Activated gamma-delta T cell (primary cell): ENCODE data around the gene CMSS1.

ENCODE experiments used
- DNase-seq: peaks from one replicate; lab custom pipeline; 2025; lab: John Stamatoyannopoulos, UW

CMSS1 gene

DNA sequence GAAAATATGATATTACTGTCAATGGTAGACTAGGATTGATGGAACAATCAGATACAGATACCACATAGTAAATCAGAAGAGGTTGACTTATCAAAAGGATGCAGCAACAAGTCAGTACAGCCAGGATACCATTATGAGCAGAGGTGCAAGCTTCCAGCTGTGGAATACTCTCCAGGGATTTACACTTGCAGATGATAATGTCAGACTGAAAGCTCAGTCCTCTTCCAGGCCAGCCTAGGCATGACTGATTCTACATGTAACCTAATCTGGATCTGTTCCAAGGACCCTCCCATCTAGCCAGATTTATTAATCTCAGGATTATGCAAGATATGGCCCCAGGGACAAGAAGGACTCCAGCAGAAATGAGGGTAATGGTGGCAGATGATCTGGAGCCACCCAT, 288.4 kb downstream of the CMSS1 start:
- DNase-seq = no peak

GRCh38 chr3:100106531-100107141, 289.0 kb downstream of the CMSS1 start:
- no peak for DNase-seq

DNA sequence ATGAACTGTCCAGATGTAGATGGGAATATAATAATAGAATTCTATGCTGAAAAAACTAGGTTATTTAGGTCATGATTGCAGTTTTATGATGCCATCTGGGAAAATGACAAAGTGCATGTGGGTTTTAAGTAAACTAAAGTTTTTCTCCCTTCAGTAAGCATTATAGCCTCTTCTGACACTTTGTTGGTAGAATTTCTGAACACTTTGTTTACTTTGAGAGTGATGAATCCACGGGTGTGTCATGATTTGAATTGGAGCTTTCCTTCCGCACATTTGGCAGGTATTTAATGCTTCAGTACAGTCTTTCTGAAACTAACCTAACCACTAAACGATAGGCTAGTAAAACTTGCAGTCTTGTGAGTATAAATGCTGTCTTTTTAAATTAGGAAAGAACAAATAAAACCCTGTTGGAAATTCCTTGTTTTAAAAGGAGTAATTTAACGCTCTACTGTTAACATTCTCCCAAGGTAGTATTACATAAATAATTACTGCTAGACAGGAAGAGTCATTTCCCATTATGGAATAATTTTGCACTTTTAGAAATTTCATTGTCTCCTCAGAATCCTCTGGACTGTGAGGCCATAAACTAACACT, 289.7 kb downstream of the CMSS1 start:
- no peak for DNase-seq

DNA sequence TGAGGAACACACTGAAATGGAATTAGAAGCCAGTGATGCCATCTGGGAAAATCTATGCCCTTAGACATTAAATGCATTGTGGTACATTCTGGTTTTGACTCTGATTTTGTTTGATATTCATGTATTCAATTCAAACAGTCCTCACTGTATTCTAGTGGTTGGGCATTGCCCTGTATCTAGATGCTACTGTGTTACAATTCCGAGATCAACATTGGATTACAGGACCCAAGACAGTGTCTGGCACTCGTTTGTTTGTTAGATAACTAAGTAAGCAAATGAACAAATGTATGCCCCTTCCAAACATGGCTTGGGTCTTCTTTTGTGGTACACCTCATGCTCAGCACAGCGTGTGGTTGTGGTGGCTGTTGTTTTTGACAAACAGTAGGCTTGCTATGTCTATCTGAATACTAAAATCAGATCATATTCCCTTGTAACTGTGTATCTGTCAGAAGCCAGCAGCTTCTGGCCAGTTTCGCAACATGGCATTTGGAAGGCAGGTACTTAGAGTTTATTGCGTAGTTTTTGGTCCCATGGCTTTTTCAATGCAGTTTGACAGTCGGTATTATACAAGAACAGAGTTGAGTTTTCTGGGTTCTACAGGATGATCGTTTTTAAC, 290.9 kb downstream of the CMSS1 start:
- no peak for DNase-seq

- DNase-seq = no peak
Observed at GRCh38 chr3:100110162-100110561, 292.5 kb downstream of the CMSS1 start.

GRCh38 chr3:100111728-100112127, 294.1 kb downstream of the CMSS1 start:
- DNase-seq = no peak

GRCh38 chr3:100113723-100114412, 296.2 kb downstream of the CMSS1 start:
- no peak for DNase-seq

DNA sequence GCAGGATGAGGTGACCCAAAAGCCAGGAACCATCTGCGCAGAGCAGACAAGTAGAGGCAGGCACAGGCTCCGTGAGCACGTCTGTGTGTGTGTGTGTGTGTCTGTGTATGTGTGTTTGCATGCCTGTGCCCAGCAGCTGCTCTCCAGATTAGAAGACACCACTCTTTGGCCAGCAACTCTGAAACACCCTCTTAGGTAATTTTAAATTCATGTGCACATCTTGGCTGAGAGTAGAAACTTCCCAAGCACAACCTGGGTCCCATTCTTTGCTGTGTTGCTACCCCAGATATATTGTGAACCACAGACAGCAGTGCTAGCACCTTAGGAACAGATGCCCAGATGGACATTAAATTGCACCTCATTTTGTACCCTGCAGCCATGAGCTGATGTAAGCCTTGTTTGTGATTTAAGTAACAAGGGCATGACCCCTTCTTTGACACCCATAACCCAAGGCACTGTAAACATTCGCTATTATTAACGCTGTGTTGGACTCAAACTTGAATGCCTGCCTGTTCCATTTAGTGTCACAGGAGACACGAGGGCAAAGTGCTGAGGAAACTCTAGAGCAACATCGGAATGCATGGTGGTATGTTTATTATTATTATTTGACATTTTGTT, 296.9 kb downstream of the CMSS1 start, which contains the start of gene FILIP1L:
Gene FILIP1L, minus strand, starts transcription at position 89 of the 618 bp plus-strand sequence.
- DNase-seq = no peak

GRCh38 chr3:100117093-100117492, 299.4 kb downstream of the CMSS1 start:
- no peak for DNase-seq

DNA sequence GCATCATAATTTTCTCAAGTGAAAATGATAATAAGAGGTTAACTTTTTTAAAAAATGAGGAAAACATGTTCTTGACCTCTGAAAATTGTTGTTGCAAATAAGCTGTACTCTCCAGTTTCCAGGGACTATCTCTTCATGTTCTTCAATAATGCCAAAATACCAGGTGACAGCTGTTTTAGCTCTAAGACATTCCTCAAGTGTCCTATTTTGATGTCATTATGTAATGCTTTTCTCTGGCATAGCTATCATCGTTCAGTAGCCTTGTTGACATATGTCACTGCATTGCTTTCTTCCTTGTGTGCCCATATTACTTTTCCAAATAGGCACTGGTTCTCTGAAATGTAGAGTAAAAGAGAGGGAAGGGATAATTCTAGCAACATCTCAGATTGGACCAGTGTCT, 302.4 kb downstream of the CMSS1 start:
- DNase-seq = no peak

GRCh38 chr3:100120693-100121092, 303.0 kb downstream of the CMSS1 start:
- DNase-seq = no peak

- no peak for DNase-seq
Observed at GRCh38 chr3:100122321-100122720, 304.7 kb downstream of the CMSS1 start.

- DNase-seq = no peak
Observed at GRCh38 chr3:100123112-100123511, 305.4 kb downstream of the CMSS1 start.

GRCh38 chr3:100124201-100124761, 306.6 kb downstream of the CMSS1 start:
- DNase-seq = no peak

GRCh38 chr3:100125161-100125938, 307.7 kb downstream of the CMSS1 start:
- no peak for DNase-seq

- no peak for DNase-seq
Observed at GRCh38 chr3:100127792-100128191, 310.1 kb downstream of the CMSS1 start.

- DNase-seq = no peak
Observed at GRCh38 chr3:100128565-100128964, 310.9 kb downstream of the CMSS1 start.

DNA sequence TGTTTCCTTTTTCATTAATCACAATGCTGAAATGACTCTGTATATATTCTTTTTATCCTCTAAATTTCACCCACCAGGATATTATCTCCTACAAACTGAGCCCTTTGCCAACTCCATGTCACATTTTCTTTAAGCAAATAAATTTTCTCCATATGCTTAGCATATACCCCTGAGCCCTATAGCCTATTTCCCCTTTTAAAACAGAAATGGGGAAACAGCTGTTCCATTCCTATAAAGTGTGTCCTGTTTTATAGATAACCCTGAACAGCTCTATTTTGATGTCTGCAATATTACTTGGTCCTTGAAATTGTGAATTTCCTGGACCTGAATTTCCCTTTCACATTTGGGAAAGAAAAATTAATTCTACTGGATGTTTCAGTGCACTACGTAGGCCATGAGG, 312.3 kb downstream of the CMSS1 start:
- no peak for DNase-seq

DNA sequence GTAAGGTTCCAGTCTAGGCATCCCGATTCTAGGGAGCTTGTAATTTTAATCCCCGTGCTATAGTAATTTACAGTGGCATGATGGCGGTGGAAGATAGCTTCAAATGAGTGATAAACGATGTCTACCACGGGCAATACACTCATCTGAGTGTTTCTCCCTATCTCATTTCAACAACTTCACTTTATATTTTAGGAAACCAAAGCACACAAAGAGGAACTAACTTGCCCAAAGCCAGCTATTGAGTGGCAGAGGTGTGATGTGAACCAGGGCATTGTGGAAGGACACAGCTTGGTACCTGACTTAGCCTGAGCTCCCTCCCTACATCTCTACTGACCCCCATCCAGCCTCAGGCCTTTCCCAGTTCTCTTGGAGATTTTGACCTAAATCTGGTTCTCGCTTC, 313.6 kb downstream of the CMSS1 start:
- no peak for DNase-seq

DNA sequence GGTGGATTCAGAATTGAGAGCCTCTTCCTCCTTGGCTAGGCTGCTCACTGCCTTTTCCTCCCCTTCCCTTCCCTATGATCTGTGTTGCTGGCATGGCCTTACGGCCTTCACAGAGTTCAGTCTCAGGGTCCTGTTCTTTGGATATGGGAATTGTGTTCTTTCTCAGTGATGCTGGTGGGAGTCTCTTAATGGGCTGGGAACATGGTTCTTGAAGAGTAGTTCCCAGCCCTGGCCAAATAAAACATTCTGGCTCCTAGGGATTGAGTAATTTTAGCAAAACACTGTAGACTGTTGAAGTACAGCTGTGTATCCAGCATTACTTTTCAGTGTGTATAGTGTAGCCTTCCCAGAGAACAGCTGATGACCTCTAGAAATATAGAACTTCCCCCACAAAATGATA, 319.3 kb downstream of the CMSS1 start:
- no peak for DNase-seq

GRCh38 chr3:100140976-100141375, 323.3 kb downstream of the CMSS1 start:
- no peak for DNase-seq
